Activated CD8-positive, alpha-beta T cell treated with anti-CD3 and anti-CD28 coated beads for 36 hours (primary cell): ENCODE results near the gene TSR3. TPM values are rescaled to one million over a fixed set of nuclear protein-coding genes. Genes with fewer than 3 reads are reported as not detected.
A peak's percentile ranks its signal among the peaks of the same experiment; 100 is the strongest.

Experiments used
- ATAC-seq: fragments of 200-7000 bp; cut with Tn5 transposase; one replicate; pipeline ENCODE4 v1.10.0; 2021; ENCODE audit warnings: mild to moderate bottlenecking, moderate library complexity
- CTCF ChIA-PET: fragments of 350-600 bp; sonication (Branson Sonifier 250); formaldehyde crosslinking; loops from one replicate; lab custom pipeline; 2021; ENCODE audit warnings: antibody characterized with exemption; lab: Charles Lee
- POLR2A ChIA-PET: fragments of 350-600 bp; sonication (Branson Sonifier 250); formaldehyde crosslinking; loops from one replicate; lab custom pipeline; 2021; ENCODE audit warnings: antibody characterized with exemption; lab: Charles Lee
- DNase-seq: peaks from one replicate; pipeline ENCODE4 v3.0.0-alpha.2; 2020
- H3K27ac Mint-ChIP-seq: one replicate; pipeline ENCODE4 v1.8.0; 2021; ENCODE audit warnings: mild to moderate bottlenecking, mixed read lengths
- H3K27me3 Mint-ChIP-seq: one replicate; pipeline ENCODE4 v1.8.0; 2021; ENCODE audit warnings: mixed read lengths
- H3K36me3 Mint-ChIP-seq: one replicate; pipeline ENCODE4 v1.8.0; 2021; ENCODE audit warnings: low read depth, mixed read lengths
- H3K4me1 Mint-ChIP-seq: one replicate; pipeline ENCODE4 v1.8.0; 2021; ENCODE audit warnings: low read depth, mixed read lengths
- H3K4me3 Mint-ChIP-seq: one replicate; pipeline ENCODE4 v1.8.0; 2021; ENCODE audit warnings: mild to moderate bottlenecking, moderate library complexity, mixed read lengths
- H3K9me3 Mint-ChIP-seq: one replicate; pipeline ENCODE4 v1.8.0; 2021; ENCODE audit warnings: mixed read lengths
- intact Hi-C: fragments of 100-400 bp; cut with micrococcal nuclease; formaldehyde crosslinking; loops from one replicate; pipeline ENCODE4 v1.10.0; 2022
- total RNA-seq, 2 experiments: library from RNA; stranded (reverse); gene quantifications; one replicate each; pipeline ENCODE4 v1.2.3, GENCODE V29; 2021
- TF ChIP-seq, protein P1 (sequence below): fragments of 200-600 bp; IDR thresholded peaks from one replicate; pipeline ENCODE4 v1.8.0; 2022; ENCODE audit warnings: antibody characterized with exemption, mild to moderate bottlenecking

The TSR3 gene
- total RNA-seq, 2 experiments from 2014 or later, result 54.7 to 57.4 TPM

- peak overlapping the region; percentile 38 for H3K4me3 Mint-ChIP-seq
- TF ChIP-seq, protein P1, sequence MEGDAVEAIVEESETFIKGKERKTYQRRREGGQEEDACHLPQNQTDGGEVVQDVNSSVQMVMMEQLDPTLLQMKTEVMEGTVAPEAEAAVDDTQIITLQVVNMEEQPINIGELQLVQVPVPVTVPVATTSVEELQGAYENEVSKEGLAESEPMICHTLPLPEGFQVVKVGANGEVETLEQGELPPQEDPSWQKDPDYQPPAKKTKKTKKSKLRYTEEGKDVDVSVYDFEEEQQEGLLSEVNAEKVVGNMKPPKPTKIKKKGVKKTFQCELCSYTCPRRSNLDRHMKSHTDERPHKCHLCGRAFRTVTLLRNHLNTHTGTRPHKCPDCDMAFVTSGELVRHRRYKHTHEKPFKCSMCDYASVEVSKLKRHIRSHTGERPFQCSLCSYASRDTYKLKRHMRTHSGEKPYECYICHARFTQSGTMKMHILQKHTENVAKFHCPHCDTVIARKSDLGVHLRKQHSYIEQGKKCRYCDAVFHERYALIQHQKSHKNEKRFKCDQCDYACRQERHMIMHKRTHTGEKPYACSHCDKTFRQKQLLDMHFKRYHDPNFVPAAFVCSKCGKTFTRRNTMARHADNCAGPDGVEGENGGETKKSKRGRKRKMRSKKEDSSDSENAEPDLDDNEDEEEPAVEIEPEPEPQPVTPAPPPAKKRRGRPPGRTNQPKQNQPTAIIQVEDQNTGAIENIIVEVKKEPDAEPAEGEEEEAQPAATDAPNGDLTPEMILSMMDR, result no peak
- ChIA-PET POLR2A (interaction anchor here (1.5 to 1.7 kb wide), 3 partner anchors 17 to 35 kb away, joined by 3 to 5 read pairs (median 4); no protein-coding TSS in a partner anchor), CTCF (interaction anchor here (1.6 to 2.9 kb wide), 2 partner anchors 20 to 43 kb away, joined by 4 to 10 read pairs; no protein-coding TSS in a partner anchor)
- no peaks in the 10 kb centered on the region for H3K9me3 Mint-ChIP-seq
- no peak overlapping the region for H3K27ac Mint-ChIP-seq
- ATAC-seq (no peak), DNase-seq (no peak)
- no peaks in the 10 kb centered on the region for H3K36me3 Mint-ChIP-seq
- intact Hi-C loops, result no loop called here
- H3K27me3 Mint-ChIP-seq, result no peaks in the 10 kb centered on the region
- H3K4me1 Mint-ChIP-seq, result peaks cover 18% of the 10 kb centered on the region
Observed at GRCh38 chr16:1343428-1344242, 8.0 kb downstream of the TSR3 start.

GRCh38 chr16:1342526-1343427 lies 8.9 kb downstream of the TSR3 start:
- DNase-seq (peak; percentile 96), ATAC-seq (peak; percentile 94)
- Mint-ChIP-seq H3K9me3 (no peaks in the 10 kb centered on the region), H3K27me3 (no peaks in the 10 kb centered on the region), H3K27ac (no peak overlapping the region), H3K4me3 (peak overlapping the region; percentile 38), H3K36me3 (no peaks in the 10 kb centered on the region), H3K4me1 (peaks cover 18% of the 10 kb centered on the region)
- intact Hi-C loops, result no loop called here
- TF ChIP-seq, protein P1, result no peak
- ChIA-PET POLR2A (interaction anchor here (1.5 to 1.7 kb wide), 5 partner anchors 10 to 37 kb away, joined by 3 to 5 read pairs (median 4); partner anchors contain the start of gene BAIAP3), CTCF (interaction anchor here (2.9 kb wide), 1 partner anchor 21 kb away, joined by 10 read pairs; no protein-coding TSS in a partner anchor)

DNA sequence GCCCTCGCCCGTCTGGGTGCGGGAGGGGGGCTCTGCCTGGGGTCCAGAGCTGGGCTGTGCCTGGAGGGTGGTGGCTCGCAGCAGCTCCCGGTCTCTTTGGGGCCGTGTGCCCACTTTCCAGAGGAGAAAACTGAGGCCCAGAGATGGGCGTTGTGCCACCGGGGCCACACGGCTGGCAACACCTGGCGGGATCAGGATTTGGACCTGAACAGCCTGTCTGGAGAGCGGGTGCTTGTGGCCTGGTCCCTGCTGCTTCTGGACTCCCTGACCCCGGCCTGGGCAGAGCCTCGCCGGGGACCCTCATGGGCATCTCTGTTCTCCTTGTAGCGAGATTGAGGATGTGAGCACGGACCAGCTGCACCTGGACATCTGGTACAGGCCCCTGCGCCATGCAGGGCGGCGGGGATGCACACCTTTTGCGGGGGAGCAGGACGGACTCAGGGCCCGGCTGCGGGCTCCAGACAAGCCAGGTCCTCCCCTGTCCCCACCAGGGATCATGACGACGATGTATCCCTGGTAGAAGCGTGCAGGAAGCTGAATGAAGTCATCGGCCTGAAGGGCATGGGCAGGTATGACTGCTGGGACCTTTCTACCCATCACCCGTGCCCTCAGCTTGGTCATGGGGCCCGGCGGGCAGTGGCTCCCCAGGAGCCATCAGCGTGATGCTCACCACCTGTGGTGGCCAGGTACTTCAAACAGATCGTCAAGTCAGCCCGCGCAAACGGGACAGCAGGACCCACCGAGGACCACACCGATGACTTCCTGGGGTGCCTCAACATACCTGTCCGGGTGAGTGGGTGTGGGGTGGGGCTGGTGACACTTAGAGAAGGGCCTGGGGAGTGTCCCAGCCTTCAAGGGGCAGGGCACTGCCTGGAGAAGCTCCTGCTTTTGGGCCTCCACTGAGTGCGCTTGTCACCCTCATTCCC lies 9.9 kb downstream of the TSR3 start:
- TF ChIP-seq, protein P1, result no peak
- H3K36me3 Mint-ChIP-seq, result no peaks in the 10 kb centered on the region
- H3K9me3 Mint-ChIP-seq, result no peaks in the 10 kb centered on the region
- POLR2A ChIA-PET, result interaction anchor here (0.9 to 1.7 kb wide), 5 partner anchors 9 to 38 kb away, joined by 3 to 5 read pairs (median 3); partner anchors contain the start of gene BAIAP3
- CTCF ChIA-PET, result interaction anchor here (2.9 kb wide), 1 partner anchor 22 kb away, joined by 10 read pairs; no protein-coding TSS in a partner anchor
- H3K4me1 Mint-ChIP-seq, result peaks cover 18% of the 10 kb centered on the region
- ATAC-seq (no peak), DNase-seq (no peak)
- intact Hi-C loops, result no loop called here
- H3K27ac Mint-ChIP-seq, result no peak overlapping the region
- H3K27me3 Mint-ChIP-seq, result no peaks in the 10 kb centered on the region
- H3K4me3 Mint-ChIP-seq, result peak overlapping the region; percentile 38

DNA sequence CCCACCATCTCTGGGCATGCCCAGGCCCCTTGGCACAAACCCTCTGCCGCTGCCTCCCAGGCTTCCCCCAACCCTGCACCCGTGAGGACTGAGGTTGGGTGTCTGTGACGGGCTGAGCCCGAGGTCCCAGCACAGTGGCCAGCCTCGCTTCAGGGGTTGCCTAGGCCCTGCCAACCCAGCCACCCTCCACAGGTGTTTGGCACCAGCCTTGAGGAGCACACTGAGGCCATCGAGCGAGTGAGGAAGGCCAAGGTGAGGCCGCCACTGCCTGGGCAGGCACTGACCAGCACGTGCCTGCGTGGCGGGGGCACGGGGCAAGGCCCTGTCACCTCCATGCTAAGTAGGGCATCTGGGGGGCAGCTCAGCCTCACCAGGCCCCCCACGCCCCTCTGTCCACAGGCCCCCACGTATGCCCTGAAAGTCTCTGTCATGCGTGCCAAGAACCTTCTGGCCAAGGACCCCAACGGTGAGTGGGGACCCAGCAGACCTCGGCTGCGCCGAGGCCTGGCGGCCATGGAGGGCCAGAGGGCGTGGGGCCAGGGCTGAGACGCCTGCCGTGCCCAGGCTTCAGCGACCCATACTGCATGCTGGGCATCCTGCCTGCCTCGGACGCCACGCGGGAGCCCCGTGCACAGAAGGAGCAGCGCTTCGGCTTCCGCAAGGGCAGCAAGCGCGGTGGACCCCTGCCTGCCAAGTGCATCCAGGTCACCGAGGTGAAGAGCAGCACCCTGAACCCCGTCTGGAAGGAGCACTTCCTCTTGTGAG lies 10.8 kb downstream of the TSR3 start:
- intact Hi-C loops, result no loop called here
- DNase-seq (no peak), ATAC-seq (no peak)
- H3K4me3 Mint-ChIP-seq, result no peak overlapping the region
- POLR2A ChIA-PET, result no interaction called here
- H3K27me3 Mint-ChIP-seq, result no peaks in the 10 kb centered on the region
- peaks cover 18% of the 10 kb centered on the region for H3K4me1 Mint-ChIP-seq
- TF ChIP-seq, protein P1, result no peak
- H3K9me3 Mint-ChIP-seq, result no peaks in the 10 kb centered on the region
- no peak overlapping the region for H3K27ac Mint-ChIP-seq
- CTCF ChIA-PET, result interaction anchor here (2.9 kb wide), 1 partner anchor 22 kb away, joined by 10 read pairs; no protein-coding TSS in a partner anchor
- no peaks in the 10 kb centered on the region for H3K36me3 Mint-ChIP-seq
